Stimulated activated effector memory CD8-positive, alpha-beta T cell treated with anti-CD3 and anti-CD28 coated beads, Interleukin-12 subunit alpha, Interleukin-12 subunit beta, amount 100 ng/mL, for 72 hours (primary cell): ENCODE measurements around the gene PI16.

ENCODE experiments used
- ATAC-seq: fragments of 150-1000 bp; cut with Tn5 transposase; 2 replicates; pipeline ENCODE4 v1.10.0; 2021
- DNase-seq, 2 donors: peaks; one replicate each; pipeline ENCODE4 v3.0.0; 2021 to 2022; ENCODE audit warnings: low spot score in 2 of 2
- H3K27ac Mint-ChIP-seq: one replicate; pipeline ENCODE4 v1.8.0; 2022; ENCODE audit warnings: mild to moderate bottlenecking, mixed read lengths
- H3K36me3 Mint-ChIP-seq: one replicate; pipeline ENCODE4 v1.8.0; 2022; ENCODE audit warnings: mild to moderate bottlenecking, mixed read lengths
- H3K4me1 Mint-ChIP-seq: one replicate; pipeline ENCODE4 v1.8.0; 2022; ENCODE audit warnings: mixed read lengths
- H3K4me3 Mint-ChIP-seq: one replicate; pipeline ENCODE4 v1.8.0; 2022; ENCODE audit warnings: mild to moderate bottlenecking, mixed read lengths
- H3K9me3 Mint-ChIP-seq: one replicate; pipeline ENCODE4 v1.8.0; 2022; ENCODE audit warnings: mixed read lengths

Gene PI16

GRCh38 chr6:36970892-36971842 lies 16.6 kb downstream of the PI16 start:
- Mint-ChIP-seq H3K4me3 (no peak overlapping the region), H3K9me3 (no peaks in the 10 kb centered on the region), H3K4me1 (no peaks in the 10 kb centered on the region), H3K36me3 (peaks cover 100% of the 10 kb centered on the region), H3K27ac (peak overlapping the region; percentile 52)
- no peak for ATAC-seq
- DNase-seq: no peak

- Mint-ChIP-seq H3K4me3 (no peak overlapping the region), H3K9me3 (no peaks in the 10 kb centered on the region), H3K36me3 (peaks cover 100% of the 10 kb centered on the region), H3K27ac (peak overlapping the region; percentile 52), H3K4me1 (no peaks in the 10 kb centered on the region)
- no peak for DNase-seq
- ATAC-seq: no peak
Observed at GRCh38 chr6:36971921-36972673, 17.6 kb downstream of the PI16 start.

- peaks cover 100% of the 10 kb centered on the region for H3K36me3 Mint-ChIP-seq
- ATAC-seq (no peak), DNase-seq (no peak)
- no peak overlapping the region for H3K4me3 Mint-ChIP-seq
- H3K9me3 Mint-ChIP-seq: no peaks in the 10 kb centered on the region
- H3K4me1 Mint-ChIP-seq: peaks cover 6% of the 10 kb centered on the region
- H3K27ac Mint-ChIP-seq: no peak overlapping the region
Observed at GRCh38 chr6:36973190-36973589, 18.7 kb downstream of the PI16 start.

- Mint-ChIP-seq H3K36me3 (peaks cover 100% of the 10 kb centered on the region), H3K4me1 (peaks cover 7% of the 10 kb centered on the region), H3K4me3 (no peak overlapping the region), H3K27ac (no peak overlapping the region), H3K9me3 (no peaks in the 10 kb centered on the region)
- no peak for ATAC-seq
- DNase-seq: no peak
Observed at GRCh38 chr6:36973647-36974046, 19.1 kb downstream of the PI16 start.

- ATAC-seq (no peak), DNase-seq (no peak)
- H3K9me3 Mint-ChIP-seq: no peaks in the 10 kb centered on the region
- no peak overlapping the region for H3K27ac Mint-ChIP-seq
- H3K4me1 Mint-ChIP-seq: peaks cover 20% of the 10 kb centered on the region
- H3K4me3 Mint-ChIP-seq: no peak overlapping the region
- H3K36me3 Mint-ChIP-seq: peaks cover 96% of the 10 kb centered on the region
Observed at GRCh38 chr6:36975231-36976006, 20.9 kb downstream of the PI16 start.

GRCh38 chr6:36976007-36976264 lies 21.4 kb downstream of the PI16 start:
- H3K4me3 Mint-ChIP-seq: no peak overlapping the region
- no peak for ATAC-seq
- H3K9me3 Mint-ChIP-seq: no peaks in the 10 kb centered on the region
- peaks cover 26% of the 10 kb centered on the region for H3K4me1 Mint-ChIP-seq
- peaks cover 91% of the 10 kb centered on the region for H3K36me3 Mint-ChIP-seq
- H3K27ac Mint-ChIP-seq: no peak overlapping the region
- DNase-seq: no peak

GRCh38 chr6:36976509-36976908 lies 22.0 kb downstream of the PI16 start:
- ATAC-seq: no peak
- Mint-ChIP-seq H3K4me3 (no peak overlapping the region), H3K4me1 (peaks cover 30% of the 10 kb centered on the region), H3K27ac (no peak overlapping the region), H3K9me3 (no peaks in the 10 kb centered on the region), H3K36me3 (peaks cover 85% of the 10 kb centered on the region)
- DNase-seq: no peak

GRCh38 chr6:36976931-36977330 lies 22.4 kb downstream of the PI16 start:
- H3K4me1 Mint-ChIP-seq: peaks cover 34% of the 10 kb centered on the region
- H3K4me3 Mint-ChIP-seq: no peak overlapping the region
- DNase-seq: no peak
- peaks cover 81% of the 10 kb centered on the region for H3K36me3 Mint-ChIP-seq
- no peak overlapping the region for H3K27ac Mint-ChIP-seq
- H3K9me3 Mint-ChIP-seq: no peaks in the 10 kb centered on the region
- ATAC-seq: no peak

- no peak overlapping the region for H3K27ac Mint-ChIP-seq
- H3K4me3 Mint-ChIP-seq: no peak overlapping the region
- DNase-seq (no peak), ATAC-seq (peak; percentile 49)
- peaks cover 39% of the 10 kb centered on the region for H3K4me1 Mint-ChIP-seq
- H3K36me3 Mint-ChIP-seq: peaks cover 75% of the 10 kb centered on the region
- no peaks in the 10 kb centered on the region for H3K9me3 Mint-ChIP-seq
Observed at GRCh38 chr6:36977470-36977941, 23.0 kb downstream of the PI16 start.

GRCh38 chr6:36978421-36979346 lies 24.1 kb downstream of the PI16 start:
- H3K4me1 Mint-ChIP-seq: peaks cover 39% of the 10 kb centered on the region
- peaks cover 63% of the 10 kb centered on the region for H3K36me3 Mint-ChIP-seq
- peak overlapping the region; percentile 29 for H3K27ac Mint-ChIP-seq
- ATAC-seq (no peak), DNase-seq (no peak)
- no peak overlapping the region for H3K4me3 Mint-ChIP-seq
- H3K9me3 Mint-ChIP-seq: no peaks in the 10 kb centered on the region

GRCh38 chr6:36979347-36979742 lies 24.8 kb downstream of the PI16 start:
- DNase-seq: no peak
- H3K4me1 Mint-ChIP-seq: peaks cover 39% of the 10 kb centered on the region
- H3K27ac Mint-ChIP-seq: peak overlapping the region; percentile 29
- no peak overlapping the region for H3K4me3 Mint-ChIP-seq
- peak; percentile 49 for ATAC-seq
- H3K9me3 Mint-ChIP-seq: no peaks in the 10 kb centered on the region
- H3K36me3 Mint-ChIP-seq: peaks cover 56% of the 10 kb centered on the region

GRCh38 chr6:36980129-36980528 lies 25.6 kb downstream of the PI16 start:
- Mint-ChIP-seq H3K36me3 (peaks cover 49% of the 10 kb centered on the region), H3K4me3 (no peak overlapping the region), H3K27ac (peak overlapping the region; percentile 29), H3K9me3 (no peaks in the 10 kb centered on the region), H3K4me1 (peaks cover 39% of the 10 kb centered on the region)
- DNase-seq (no peak), ATAC-seq (no peak)

- no peak for DNase-seq
- Mint-ChIP-seq H3K36me3 (peaks cover 39% of the 10 kb centered on the region), H3K9me3 (no peaks in the 10 kb centered on the region), H3K4me1 (peaks cover 39% of the 10 kb centered on the region), H3K4me3 (no peak overlapping the region), H3K27ac (peak overlapping the region; percentile 29)
- ATAC-seq: no peak
Observed at GRCh38 chr6:36980876-36981619, 26.5 kb downstream of the PI16 start.

GRCh38 chr6:36983538-36983937 lies 29.0 kb downstream of the PI16 start:
- Mint-ChIP-seq H3K36me3 (peaks cover 22% of the 10 kb centered on the region), H3K4me1 (peaks cover 42% of the 10 kb centered on the region), H3K27ac (no peak overlapping the region), H3K4me3 (no peak overlapping the region), H3K9me3 (no peaks in the 10 kb centered on the region)
- DNase-seq (no peak), ATAC-seq (no peak)
